Measurements from ENCODE around the gene PGAP1.

PGAP1 gene

DNA sequence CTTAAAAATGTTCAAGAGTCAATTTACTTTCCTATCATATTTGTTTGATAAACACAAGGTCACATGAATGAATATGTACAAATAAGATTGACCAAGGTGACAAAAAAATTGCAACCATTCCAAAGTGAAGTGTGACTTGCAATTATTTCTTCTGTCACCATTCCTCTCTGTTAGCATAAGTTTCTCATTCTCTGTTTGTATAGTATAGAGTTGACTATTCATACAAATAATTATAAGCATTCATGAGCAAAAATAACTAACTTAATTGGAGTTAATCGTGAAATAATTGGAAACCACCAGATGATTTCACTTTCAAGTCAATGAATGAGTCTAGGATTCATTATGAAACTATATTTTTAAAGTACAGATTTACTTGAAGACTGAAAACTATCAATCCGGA lies 42.1 kb downstream of the PGAP1 start:
- no peak for DNase-seq (ENCODE audit: low read depth)

DNA sequence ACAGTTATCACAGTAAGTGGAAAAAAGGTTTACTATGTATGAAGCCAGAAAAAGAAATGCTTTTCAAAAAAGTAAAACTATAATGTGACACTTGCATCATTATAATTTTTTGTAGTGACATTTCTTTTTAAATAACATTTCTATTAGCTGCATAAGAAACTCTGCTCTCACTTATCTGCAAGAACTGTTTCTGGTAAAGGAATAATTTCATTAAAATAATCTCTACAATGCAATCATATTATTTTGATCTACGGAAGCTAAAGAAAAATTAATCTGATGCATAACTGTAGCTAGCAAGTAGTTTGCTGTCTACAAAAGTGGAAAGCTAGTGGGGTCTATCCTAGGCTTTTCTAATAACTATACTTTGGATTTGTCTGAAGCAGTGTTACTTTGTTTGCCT lies 50.1 kb downstream of the PGAP1 start:
- no peak for DNase-seq (ENCODE audit: low read depth)

- DNase-seq (ENCODE audit: low read depth), result no peak
Measured at GRCh38 chr2:196875414-196875813, 51.1 kb downstream of the PGAP1 start.

- no peak for DNase-seq (ENCODE audit: low read depth)
Measured at GRCh38 chr2:196873511-196873910, 53.0 kb downstream of the PGAP1 start.

DNA sequence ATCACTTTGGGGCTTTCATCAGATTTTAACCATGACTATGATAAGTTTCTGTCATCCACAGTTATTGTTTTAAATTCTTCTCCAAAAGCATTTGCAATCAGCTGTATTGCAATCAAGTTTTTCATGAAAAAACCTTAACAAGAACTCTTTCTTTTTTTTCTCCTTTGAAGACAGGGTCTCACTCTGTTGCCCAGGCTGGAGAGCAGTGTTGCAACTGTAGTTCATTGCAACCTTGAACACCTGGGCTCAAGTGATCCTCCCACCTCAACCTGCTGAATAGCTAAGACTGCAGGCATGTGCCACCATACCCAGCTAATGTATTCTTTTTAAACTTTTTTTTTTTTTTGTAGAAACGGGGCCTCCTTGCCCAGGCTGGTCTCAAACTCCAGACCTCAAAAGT lies 71.9 kb downstream of the PGAP1 start:
- DNase-seq (ENCODE audit: low read depth), result no peak

- no peak for DNase-seq (ENCODE audit: low read depth)
Measured at GRCh38 chr2:196853301-196854087, 73.0 kb downstream of the PGAP1 start.

DNA sequence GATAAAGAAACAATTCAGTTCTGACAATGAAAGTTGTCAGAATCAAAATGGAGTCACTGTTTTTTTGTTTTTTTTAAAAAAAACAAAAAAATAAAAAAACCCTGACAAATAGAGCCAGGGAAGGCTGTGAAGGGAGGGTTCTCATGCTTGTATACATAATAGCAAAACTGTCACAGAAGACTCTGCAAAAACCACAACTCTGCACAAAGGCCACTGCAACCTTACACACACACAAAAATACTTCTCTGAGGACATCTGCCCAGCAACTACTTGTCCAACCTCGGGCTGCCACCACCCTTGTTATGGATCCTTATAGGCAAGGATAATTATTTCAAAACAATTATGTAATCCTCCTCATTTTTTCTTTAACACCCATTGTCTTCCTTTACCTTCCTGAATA lies 75.4 kb downstream of the PGAP1 start:
- DNase-seq (ENCODE audit: low read depth), result no peak

GRCh38 chr2:196849895-196850294 lies 76.6 kb downstream of the PGAP1 start:
- DNase-seq (ENCODE audit: low read depth), result no peak

- no peak for DNase-seq (ENCODE audit: low read depth)
Measured at GRCh38 chr2:196846295-196846694, 80.2 kb downstream of the PGAP1 start.

DNA sequence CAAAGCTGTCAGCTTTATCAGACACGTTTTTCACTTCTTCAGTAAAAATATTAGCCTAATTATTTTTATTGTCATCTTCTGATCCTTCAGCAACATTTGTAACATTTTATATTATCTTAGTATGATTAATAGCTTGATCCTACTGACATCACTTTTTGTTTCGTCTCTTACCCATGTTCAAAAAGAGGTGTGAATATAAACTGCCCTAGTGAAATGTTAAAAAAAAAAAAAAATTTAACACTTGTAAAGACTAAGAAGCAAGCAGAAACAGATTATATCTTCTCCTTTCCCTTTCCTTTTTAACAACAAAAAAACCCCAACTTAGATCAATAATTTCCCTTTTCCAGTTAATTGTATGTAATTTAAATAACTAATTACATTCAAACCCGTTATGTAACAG lies 81.1 kb downstream of the PGAP1 start:
- no peak for DNase-seq (ENCODE audit: low read depth)

- DNase-seq (ENCODE audit: low read depth), result no peak
Measured at GRCh38 chr2:196840171-196840570, 86.3 kb downstream of the PGAP1 start.

DNA sequence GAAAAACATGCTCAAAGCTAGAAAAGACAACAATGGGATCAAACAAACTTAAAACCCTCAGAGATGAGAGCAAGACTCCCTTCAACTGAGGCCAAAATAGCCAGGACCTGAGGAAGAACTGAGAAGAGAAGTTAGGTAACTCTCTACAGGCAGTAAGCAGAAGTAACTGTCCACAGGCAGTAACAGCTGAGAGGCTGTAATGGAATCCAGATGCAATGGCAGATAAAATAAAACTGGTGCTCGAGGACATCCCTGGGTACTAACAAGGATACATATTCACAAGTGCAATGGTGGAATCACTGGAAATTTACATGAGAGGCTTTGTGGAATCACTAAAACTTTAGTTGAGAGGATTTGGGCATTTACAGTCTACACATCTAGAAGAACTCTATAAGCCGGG lies 86.9 kb downstream of the PGAP1 start:
- no peak for DNase-seq (ENCODE audit: low read depth)

DNA sequence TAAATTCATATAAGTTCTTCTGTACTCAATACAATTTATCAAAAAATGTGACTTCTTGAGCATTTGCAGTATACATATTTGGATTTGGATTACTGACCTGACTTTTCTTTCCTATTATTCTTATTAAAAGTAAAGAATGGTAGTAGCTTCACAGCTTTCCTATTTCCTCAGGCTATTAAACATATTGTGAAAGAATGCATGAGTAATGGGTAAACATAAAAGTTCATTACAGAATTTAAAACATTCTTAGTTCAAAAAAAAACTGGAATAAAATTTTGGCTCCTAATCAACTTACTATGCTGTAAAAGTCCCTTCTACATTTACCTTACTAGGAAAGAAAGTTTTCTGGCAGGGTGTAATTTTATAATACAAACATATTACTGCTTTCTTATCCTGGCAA lies 90.1 kb downstream of the PGAP1 start:
- no peak for DNase-seq (ENCODE audit: low read depth)

DNA sequence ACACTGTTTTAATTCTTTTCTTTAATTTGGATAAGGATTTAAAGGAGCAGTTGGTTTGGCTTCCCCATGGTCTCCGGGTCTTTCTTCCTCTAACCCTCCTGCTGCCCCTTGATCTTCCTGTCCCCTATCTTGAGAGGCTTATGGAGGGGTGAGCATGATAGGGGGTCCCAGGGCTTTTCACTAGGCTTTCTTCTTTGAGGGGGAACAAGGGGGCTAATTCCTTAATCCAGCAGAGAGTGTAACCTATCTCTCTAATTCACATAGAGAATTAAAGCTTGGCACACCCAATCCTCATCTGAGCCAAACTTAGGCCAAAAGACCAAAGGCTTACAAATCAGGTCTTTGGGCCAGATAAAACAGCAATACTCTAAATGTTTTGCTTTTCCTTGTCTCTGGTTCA lies 95.8 kb downstream of the PGAP1 start:
- DNase-seq (ENCODE audit: low read depth), result no peak

DNA sequence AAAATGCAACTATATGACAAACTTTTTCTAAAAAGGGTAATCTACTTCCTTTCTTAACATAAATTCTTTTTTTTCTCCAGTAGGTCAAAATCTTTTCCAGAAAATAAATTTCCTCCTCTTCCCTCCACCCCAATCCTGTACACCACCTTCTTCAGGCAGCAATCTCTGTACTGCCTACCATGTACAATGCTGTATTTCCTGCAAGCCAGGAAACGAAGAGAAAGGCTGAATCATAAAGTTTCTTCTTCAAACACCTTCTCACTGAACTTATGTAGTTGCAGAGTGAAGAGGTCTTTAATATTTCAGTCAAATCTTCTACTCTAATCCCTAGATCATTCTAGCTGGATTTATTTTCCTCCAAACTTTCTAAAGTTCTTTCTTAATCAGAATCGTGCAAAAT lies 99.2 kb downstream of the PGAP1 start:
- no peak for DNase-seq (ENCODE audit: low read depth)

GRCh38 chr2:196823750-196824522 lies 102.6 kb downstream of the PGAP1 start:
- no peak for DNase-seq (ENCODE audit: low read depth)

DNA sequence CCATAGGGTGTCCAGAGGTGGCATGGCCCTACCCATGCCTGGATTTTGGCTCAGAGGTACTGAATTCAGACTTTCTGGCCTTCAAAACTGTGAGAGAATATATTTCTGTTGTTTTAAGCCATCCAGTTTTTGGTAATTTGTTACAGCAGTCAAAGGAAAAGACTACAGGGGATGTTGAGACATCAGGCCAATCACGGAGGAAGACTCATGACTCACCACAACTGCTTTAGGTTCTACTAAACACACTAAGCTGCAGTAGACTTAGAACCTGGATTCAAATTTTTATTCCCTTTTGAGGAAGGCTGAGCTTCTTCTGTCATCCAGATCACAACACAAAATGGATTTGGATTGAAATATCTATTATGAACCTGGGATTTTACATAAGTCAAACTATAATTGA lies 105.3 kb downstream of the PGAP1 start:
- DNase-seq (ENCODE audit: low read depth), result no peak

DNA sequence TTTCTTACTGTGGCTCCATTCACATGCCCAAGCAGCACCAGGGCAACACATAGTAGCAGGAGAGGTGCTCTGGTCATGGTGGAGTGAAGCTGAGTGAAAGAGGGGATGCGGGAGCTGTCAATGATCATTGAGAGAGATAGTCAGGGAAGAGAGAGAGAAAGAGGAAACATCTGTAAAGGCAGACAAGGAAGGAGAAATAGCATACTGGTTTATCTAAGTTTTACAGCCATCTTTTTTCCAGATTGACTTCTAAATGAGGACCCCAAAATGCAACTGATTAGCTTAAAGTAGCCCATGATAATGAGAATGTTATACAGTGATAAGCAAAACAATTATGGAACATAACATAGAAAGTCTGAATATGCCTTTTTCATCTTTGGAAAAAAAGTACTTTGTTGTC lies 117.2 kb downstream of the PGAP1 start, which contains the start of gene C2orf66:
TSS of gene C2orf66 (minus strand) at position 96 of the 400 bp plus-strand sequence. CDS start at position 77, 19 bp downstream.
- DNase-seq (ENCODE audit: low read depth), result no peak

- no peak for DNase-seq (ENCODE audit: low read depth)
Measured at GRCh38 chr2:196808083-196808665, 118.3 kb downstream of the PGAP1 start.

GRCh38 chr2:196804381-196804780 lies 122.1 kb downstream of the PGAP1 start:
- no peak for DNase-seq (ENCODE audit: low read depth)

GRCh38 chr2:196802401-196802800 lies 124.1 kb downstream of the PGAP1 start:
- no peak for DNase-seq (ENCODE audit: low read depth)

DNA sequence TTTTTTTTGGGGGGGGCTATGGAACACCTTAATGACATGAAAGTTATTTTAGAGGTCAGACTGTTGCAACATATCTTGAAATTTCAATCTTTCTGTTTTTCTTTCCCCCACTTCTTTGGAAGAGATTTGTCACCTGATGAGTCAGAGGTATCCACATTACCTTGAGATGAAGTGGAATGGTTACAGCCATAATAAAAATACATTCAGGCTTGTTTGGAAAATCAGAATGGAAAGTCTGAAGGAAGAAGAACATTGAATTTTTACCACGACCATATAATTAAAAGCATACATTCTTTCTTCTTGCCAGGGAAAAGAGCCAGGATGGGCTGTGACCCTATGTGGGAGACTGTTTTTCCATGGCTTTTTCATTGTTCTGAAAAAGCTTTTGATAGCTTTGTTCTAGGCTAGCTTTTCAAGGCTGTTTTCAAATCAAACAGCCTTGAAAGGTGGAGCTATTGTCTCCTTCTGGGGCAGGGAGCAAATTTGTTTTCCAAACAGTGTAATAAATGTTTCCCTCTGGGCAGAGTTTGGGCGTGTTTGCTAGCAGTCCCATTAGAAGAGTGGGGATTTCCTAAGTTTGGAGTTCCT lies 124.7 kb downstream of the PGAP1 start:
- no peak for DNase-seq (ENCODE audit: low read depth)

GRCh38 chr2:196798980-196799379 lies 127.5 kb downstream of the PGAP1 start:
- DNase-seq (ENCODE audit: low read depth), result no peak
